GM23248 (cell line): ENCODE measurements around the gene PEPD.

Experiments
- EZH2 ChIP-seq: fragments of 200-600 bp; sonication (generic); IDR thresholded peaks from 2 replicates; pipeline ENCODE4 v1.6.1; 2018; ENCODE audit warnings: antibody characterized with exemption, mild to moderate bottlenecking; ENCODE audit not compliant: insufficient read depth, poor library complexity, severe bottlenecking
- EZH2phosphoT487 ChIP-seq: fragments of 200-600 bp; sonication (generic); IDR thresholded peaks from 2 replicates; pipeline ENCODE4 v1.6.1; 2018; ENCODE audit warnings: antibody characterized with exemption, moderate library complexity, mild to moderate bottlenecking, low read depth; ENCODE audit not compliant: insufficient read depth

GRCh38 chr19:33492090-33492489, 29.5 kb downstream of the PEPD start:
- TF ChIP-seq EZH2phosphoT487 = no peak
- TF ChIP-seq EZH2 = no peak
